OCI-LY1 (cell line): Measurements from ENCODE around the gene SNAP25.

Experiments
- H2AFZ ChIP-seq: fragments of 200-600 bp; sonication (generic), shearing (Covaris generic); 2 replicates; pipeline ENCODE4 v1.6.0; 2014; ENCODE audit warnings: antibody characterized with exemption, mild to moderate bottlenecking, low read length
- H3F3A ChIP-seq: fragments of 200-600 bp; sonication (generic), shearing (Covaris generic); 2 replicates; pipeline ENCODE4 v1.6.0; 2014; ENCODE audit warnings: mild to moderate bottlenecking, antibody characterized with exemption, low read length, moderate library complexity; ENCODE audit not compliant: insufficient read depth
- H3K27ac ChIP-seq: fragments of 200-600 bp; sonication (generic); 2 replicates; pipeline ENCODE4 v1.5.1; 2014; ENCODE audit warnings: low read length, mixed run types, mild to moderate bottlenecking, low read depth; ENCODE audit not compliant: poor library complexity, severe bottlenecking
- H3K27me3 ChIP-seq: fragments of 200-600 bp; sonication (generic); 2 replicates; pipeline ENCODE4 v1.6.0; 2014; ENCODE audit warnings: antibody characterized with exemption, mild to moderate bottlenecking, low read length, moderate library complexity; ENCODE audit not compliant: insufficient read depth
- H3K36me3 ChIP-seq: fragments of 200-600 bp; sonication (generic); 2 replicates; pipeline ENCODE4 v1.6.1; 2014; ENCODE audit warnings: mild to moderate bottlenecking, antibody characterized with exemption, low read length, moderate library complexity, mixed read lengths; ENCODE audit not compliant: insufficient read depth
- H3K4me1 ChIP-seq: fragments of 200-600 bp; sonication (generic); 2 replicates; pipeline ENCODE4 v1.5.1; 2014; ENCODE audit warnings: mild to moderate bottlenecking, low read length, moderate library complexity; ENCODE audit not compliant: insufficient read depth, severe bottlenecking
- H3K4me2 ChIP-seq: fragments of 200-600 bp; sonication (generic), shearing (Covaris generic); 2 replicates; pipeline ENCODE4 v1.6.1; 2014; ENCODE audit warnings: low read length
- H3K4me3 ChIP-seq: fragments of 200-600 bp; sonication (generic); 2 replicates; pipeline ENCODE4 v1.5.1; 2014; ENCODE audit warnings: low read length, low read depth, mild to moderate bottlenecking, mixed read lengths; ENCODE audit not compliant: poor library complexity, severe bottlenecking
- H3K79me2 ChIP-seq: fragments of 200-600 bp; shearing (Covaris generic); 2 replicates; pipeline ENCODE4 v1.6.1; 2016; ENCODE audit warnings: mixed run types, low read length, mixed read lengths; ENCODE audit not compliant: insufficient read depth
- H3K9ac ChIP-seq: fragments of 200-600 bp; sonication (generic), shearing (Covaris generic); 2 replicates; pipeline ENCODE4 v1.6.1; 2014; ENCODE audit warnings: mild to moderate bottlenecking, low read length, mixed read lengths
- H3K9me2 ChIP-seq: fragments of 200-600 bp; sonication (generic), shearing (Covaris generic); 2 replicates; pipeline ENCODE4 v1.6.1; 2014; ENCODE audit warnings: low read depth, mild to moderate bottlenecking, low read length, mixed read lengths
- H3K9me3 ChIP-seq: fragments of 200-600 bp; shearing (Covaris generic); 2 replicates; pipeline ENCODE4 v1.6.1; 2014; ENCODE audit warnings: low read length, mixed read lengths
- H4K20me1 ChIP-seq: fragments of 200-600 bp; sonication (generic), shearing (Covaris generic); 2 replicates; pipeline ENCODE4 v1.6.0; 2016; ENCODE audit warnings: mild to moderate bottlenecking, low read length; ENCODE audit not compliant: insufficient read depth
- CTCF ChIP-seq: fragments of 200-600 bp; sonication (generic), shearing (Covaris generic); IDR thresholded peaks from 2 replicates; pipeline ENCODE4 v1.5.1; 2017; ENCODE audit warnings: mild to moderate bottlenecking, antibody characterized with exemption, low read length, moderate library complexity, mixed read lengths
- EZH2 ChIP-seq: fragments of 200-600 bp; sonication (generic), shearing (Covaris generic); IDR thresholded peaks from 2 replicates; pipeline ENCODE4 v1.8.0; 2017; ENCODE audit warnings: borderline replicate concordance, mixed run types, mild to moderate bottlenecking, antibody characterized with exemption, low read length, moderate library complexity, mixed read lengths

SNAP25 gene

GRCh38 chr20:10259166-10259565, 40.5 kb downstream of the SNAP25 start:
- Histone ChIP-seq H3K79me2 (no peaks in the 10 kb centered on the region), H3K27me3 (no peaks in the 10 kb centered on the region), H3K4me2 (no peak overlapping the region), H3K9ac (no peak overlapping the region), H3K4me3 (no peak overlapping the region), H3K9me2 (no peaks in the 10 kb centered on the region), H3K27ac (no peak overlapping the region), H3K4me1 (no peaks in the 10 kb centered on the region), H3F3A (no peaks in the 10 kb centered on the region), H3K36me3 (no peaks in the 10 kb centered on the region), H3K9me3 (no peaks in the 10 kb centered on the region), H2AFZ (no peak overlapping the region), H4K20me1 (no peaks in the 10 kb centered on the region)
- TF ChIP-seq CTCF (no peak), EZH2 (no peak)

GRCh38 chr20:10260316-10260715, 41.7 kb downstream of the SNAP25 start:
- no peak overlapping the region for H3K27ac ChIP-seq
- H3K27me3 ChIP-seq, result no peaks in the 10 kb centered on the region
- TF ChIP-seq EZH2, result no peak
- TF ChIP-seq CTCF, result no peak
- no peaks in the 10 kb centered on the region for H3F3A ChIP-seq
- H3K36me3 ChIP-seq, result no peaks in the 10 kb centered on the region
- no peak overlapping the region for H3K9ac ChIP-seq
- H3K9me3 ChIP-seq, result no peaks in the 10 kb centered on the region
- no peaks in the 10 kb centered on the region for H3K79me2 ChIP-seq
- H3K4me1 ChIP-seq, result no peaks in the 10 kb centered on the region
- no peaks in the 10 kb centered on the region for H3K9me2 ChIP-seq
- no peak overlapping the region for H3K4me3 ChIP-seq
- no peak overlapping the region for H3K4me2 ChIP-seq
- H4K20me1 ChIP-seq, result no peaks in the 10 kb centered on the region
- no peak overlapping the region for H2AFZ ChIP-seq

GRCh38 chr20:10261702-10262101, 43.1 kb downstream of the SNAP25 start:
- H3K4me1 ChIP-seq, result no peaks in the 10 kb centered on the region
- no peaks in the 10 kb centered on the region for H3F3A ChIP-seq
- H3K4me3 ChIP-seq, result no peak overlapping the region
- no peak overlapping the region for H3K9ac ChIP-seq
- no peak overlapping the region for H3K4me2 ChIP-seq
- no peaks in the 10 kb centered on the region for H4K20me1 ChIP-seq
- H3K27ac ChIP-seq, result no peak overlapping the region
- H3K9me2 ChIP-seq, result no peaks in the 10 kb centered on the region
- TF ChIP-seq EZH2, result no peak
- no peak for TF ChIP-seq CTCF
- no peak overlapping the region for H2AFZ ChIP-seq
- no peaks in the 10 kb centered on the region for H3K79me2 ChIP-seq
- no peaks in the 10 kb centered on the region for H3K27me3 ChIP-seq
- no peaks in the 10 kb centered on the region for H3K9me3 ChIP-seq
- H3K36me3 ChIP-seq, result no peaks in the 10 kb centered on the region
